PFSK-1 (cell line): ENCODE results near the gene SCYL2.

Source experiments
- FOXP2 ChIP-seq: optimal IDR thresholded peaks from 2 replicates; pipeline ENCODE3; 2011; ENCODE audit warnings: borderline replicate concordance, control low read depth, inconsistent platforms; ENCODE audit not compliant: insufficient read depth; ENCODE audit errors: extremely low read length, extremely low read depth
- POLR2AphosphoS5 ChIP-seq: IDR thresholded peaks from 2 replicates; pipeline ENCODE4 v1.6.1; 2012; ENCODE audit warnings: low read depth, mild to moderate bottlenecking, control low read depth, low read length, moderate library complexity
- SIN3A ChIP-seq: IDR thresholded peaks from 2 replicates; pipeline ENCODE4 v1.6.1; 2012; ENCODE audit warnings: mild to moderate bottlenecking, low read length, moderate library complexity, borderline replicate concordance; ENCODE audit not compliant: insufficient read depth
- TAF1 ChIP-seq: IDR thresholded peaks from 2 replicates; pipeline ENCODE4 v1.6.1; 2012; ENCODE audit warnings: low read length, control low read depth, borderline replicate concordance; ENCODE audit not compliant: insufficient read depth
- TF ChIP-seq, protein P1 (sequence below), 2 experiments: IDR thresholded peaks; 2 replicates each; pipeline versions ENCODE4 v1.6.1 to v1.8.0; 2011 to 2012; ENCODE audit warnings: low read depth in 2 of 2, low read length in 2 of 2, control low read depth in 1 of 2, inconsistent platforms in 1 of 2, mild to moderate bottlenecking in 1 of 2, moderate library complexity in 1 of 2; ENCODE audit not compliant: insufficient read depth in 1 of 2

SCYL2 gene

GRCh38 chr12:100274291-100274690, 7.3 kb downstream of the SCYL2 start:
- TF ChIP-seq SIN3A (no peak), FOXP2 (no peak), TAF1 (no peak), POLR2AphosphoS5 (no peak)
- TF ChIP-seq, protein P1, sequence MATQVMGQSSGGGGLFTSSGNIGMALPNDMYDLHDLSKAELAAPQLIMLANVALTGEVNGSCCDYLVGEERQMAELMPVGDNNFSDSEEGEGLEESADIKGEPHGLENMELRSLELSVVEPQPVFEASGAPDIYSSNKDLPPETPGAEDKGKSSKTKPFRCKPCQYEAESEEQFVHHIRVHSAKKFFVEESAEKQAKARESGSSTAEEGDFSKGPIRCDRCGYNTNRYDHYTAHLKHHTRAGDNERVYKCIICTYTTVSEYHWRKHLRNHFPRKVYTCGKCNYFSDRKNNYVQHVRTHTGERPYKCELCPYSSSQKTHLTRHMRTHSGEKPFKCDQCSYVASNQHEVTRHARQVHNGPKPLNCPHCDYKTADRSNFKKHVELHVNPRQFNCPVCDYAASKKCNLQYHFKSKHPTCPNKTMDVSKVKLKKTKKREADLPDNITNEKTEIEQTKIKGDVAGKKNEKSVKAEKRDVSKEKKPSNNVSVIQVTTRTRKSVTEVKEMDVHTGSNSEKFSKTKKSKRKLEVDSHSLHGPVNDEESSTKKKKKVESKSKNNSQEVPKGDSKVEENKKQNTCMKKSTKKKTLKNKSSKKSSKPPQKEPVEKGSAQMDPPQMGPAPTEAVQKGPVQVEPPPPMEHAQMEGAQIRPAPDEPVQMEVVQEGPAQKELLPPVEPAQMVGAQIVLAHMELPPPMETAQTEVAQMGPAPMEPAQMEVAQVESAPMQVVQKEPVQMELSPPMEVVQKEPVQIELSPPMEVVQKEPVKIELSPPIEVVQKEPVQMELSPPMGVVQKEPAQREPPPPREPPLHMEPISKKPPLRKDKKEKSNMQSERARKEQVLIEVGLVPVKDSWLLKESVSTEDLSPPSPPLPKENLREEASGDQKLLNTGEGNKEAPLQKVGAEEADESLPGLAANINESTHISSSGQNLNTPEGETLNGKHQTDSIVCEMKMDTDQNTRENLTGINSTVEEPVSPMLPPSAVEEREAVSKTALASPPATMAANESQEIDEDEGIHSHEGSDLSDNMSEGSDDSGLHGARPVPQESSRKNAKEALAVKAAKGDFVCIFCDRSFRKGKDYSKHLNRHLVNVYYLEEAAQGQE (IDR thresholded peaks at IDR 0.05; ENCODE audit: insufficient read depth in 1 of 2, low read depth in 2 of 2, low read length in 2 of 2), result no peak

- TF ChIP-seq, protein P1 (IDR thresholded peaks at IDR 0.05; ENCODE audit: insufficient read depth in 1 of 2, low read depth in 2 of 2, low read length in 2 of 2), result no peak
- TF ChIP-seq POLR2AphosphoS5, result no peak
- no peak for TF ChIP-seq FOXP2
- TF ChIP-seq SIN3A, result no peak
- no peak for TF ChIP-seq TAF1
Observed at GRCh38 chr12:100279159-100279558, 12.2 kb downstream of the SCYL2 start.

- no peak for TF ChIP-seq TAF1
- TF ChIP-seq, protein P1 (IDR thresholded peaks at IDR 0.05; ENCODE audit: insufficient read depth in 1 of 2, low read depth in 2 of 2, low read length in 2 of 2), result no peak
- no peak for TF ChIP-seq SIN3A
- TF ChIP-seq POLR2AphosphoS5, result no peak
- no peak for TF ChIP-seq FOXP2
Observed at GRCh38 chr12:100279607-100280244, 12.7 kb downstream of the SCYL2 start.

DNA sequence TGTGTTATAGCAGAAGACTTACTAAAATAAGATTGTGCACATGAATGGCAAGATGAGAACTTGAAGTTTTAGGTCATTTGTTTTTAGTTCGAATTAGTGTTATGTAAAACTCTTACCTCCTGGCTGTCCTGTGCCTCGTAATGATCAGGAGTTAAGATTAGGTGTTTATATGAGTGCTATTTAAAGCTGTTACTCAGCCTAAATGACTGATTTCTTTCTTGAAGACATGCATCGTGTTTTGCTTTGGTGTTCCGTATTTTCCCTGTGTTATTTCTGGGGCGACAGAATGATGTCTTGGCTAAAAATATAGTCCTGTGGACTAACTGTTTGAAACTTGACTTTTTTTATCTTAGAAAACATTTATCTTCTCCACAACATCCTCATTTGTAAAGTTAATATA, 22.1 kb downstream of the SCYL2 start:
- TF ChIP-seq TAF1, result no peak
- TF ChIP-seq POLR2AphosphoS5, result no peak
- no peak for TF ChIP-seq FOXP2
- no peak for TF ChIP-seq SIN3A
- TF ChIP-seq, protein P1 (IDR thresholded peaks at IDR 0.05; ENCODE audit: insufficient read depth in 1 of 2, low read depth in 2 of 2, low read length in 2 of 2), result no peak
